ENCODE data around the gene OR1B1. TPM values are rescaled to one million over a fixed set of nuclear protein-coding genes. Genes with fewer than 3 reads are reported as not detected.

The OR1B1 gene
- total RNA-seq, 1 experiment from 2014 or later, result not detected

Other genes starting within 250 kb of the OR1B1 start
- not detected in 2 replicates for gene OR1J1, start 179.7 kb downstream of the OR1B1 start, total RNA-seq (2014; rRNA removed; shearing (Covaris generic))
- gene OR1J2, start 146.8 kb downstream of the OR1B1 start, total RNA-seq (2014; rRNA removed; shearing (Covaris generic)), result not detected in 2 replicates
- gene OR1J4, start 138.5 kb downstream of the OR1B1 start, total RNA-seq (2014; rRNA removed; shearing (Covaris generic)), result not detected in 2 replicates
- gene OR1N1, start 130.3 kb downstream of the OR1B1 start, total RNA-seq (2014; rRNA removed; shearing (Covaris generic)), result not detected in 2 replicates
- not detected in 2 replicates for gene OR1N2, start 104.5 kb downstream of the OR1B1 start, total RNA-seq (2014; rRNA removed; shearing (Covaris generic))
- not detected in 2 replicates for gene OR1L8, start 74.2 kb downstream of the OR1B1 start, total RNA-seq (2014; rRNA removed; shearing (Covaris generic))
- not detected in 2 replicates for gene OR1Q1, start 42.9 kb downstream of the OR1B1 start, total RNA-seq (2014; rRNA removed; shearing (Covaris generic))
- gene OR1L1, start 4.1 kb upstream of the OR1B1 start, total RNA-seq (2014; rRNA removed; shearing (Covaris generic)), result not detected in 2 replicates
- gene OR1L3, start 17.5 kb upstream of the OR1B1 start, total RNA-seq (2014; rRNA removed; shearing (Covaris generic)), result not detected in 2 replicates
- gene OR1L4, start 66.4 kb upstream of the OR1B1 start, total RNA-seq (2014; rRNA removed; shearing (Covaris generic)), result not detected in 2 replicates
- gene OR1L6, start 84.7 kb upstream of the OR1B1 start, total RNA-seq (2014; rRNA removed; shearing (Covaris generic)), result not detected in 2 replicates
- not detected in 2 replicates for gene OR5C1, start 131.3 kb upstream of the OR1B1 start, total RNA-seq (2014; rRNA removed; shearing (Covaris generic))
- not detected in 2 replicates for gene OR1K1, start 142.5 kb upstream of the OR1B1 start, total RNA-seq (2014; rRNA removed; shearing (Covaris generic))
- 39.0 and 45.6 TPM in 2 replicates for gene PDCL, start 171.0 kb upstream of the OR1B1 start, total RNA-seq (2014; rRNA removed; shearing (Covaris generic))
- 84.7 and 91.0 TPM in 2 replicates for gene RC3H2, start 247.7 kb upstream of the OR1B1 start, total RNA-seq (2014; rRNA removed; shearing (Covaris generic))